ENCODE data around the gene FKBP4.

GRCh38 chr12:2803635-2804392 lies 9.0 kb downstream of the FKBP4 start:
- TF ChIP-seq CTCF (IDR thresholded peaks at IDR 0.05; ENCODE audit: insufficient read depth, low read depth, low read length) = no peak
- no peak for TF ChIP-seq EZH2 (IDR thresholded peaks at IDR 0.05; ENCODE audit: insufficient read depth, low read length)

Measured in astrocyte (in vitro differentiated cells and primary cell).